Measurements from ENCODE around the gene SESN3.

DNA sequence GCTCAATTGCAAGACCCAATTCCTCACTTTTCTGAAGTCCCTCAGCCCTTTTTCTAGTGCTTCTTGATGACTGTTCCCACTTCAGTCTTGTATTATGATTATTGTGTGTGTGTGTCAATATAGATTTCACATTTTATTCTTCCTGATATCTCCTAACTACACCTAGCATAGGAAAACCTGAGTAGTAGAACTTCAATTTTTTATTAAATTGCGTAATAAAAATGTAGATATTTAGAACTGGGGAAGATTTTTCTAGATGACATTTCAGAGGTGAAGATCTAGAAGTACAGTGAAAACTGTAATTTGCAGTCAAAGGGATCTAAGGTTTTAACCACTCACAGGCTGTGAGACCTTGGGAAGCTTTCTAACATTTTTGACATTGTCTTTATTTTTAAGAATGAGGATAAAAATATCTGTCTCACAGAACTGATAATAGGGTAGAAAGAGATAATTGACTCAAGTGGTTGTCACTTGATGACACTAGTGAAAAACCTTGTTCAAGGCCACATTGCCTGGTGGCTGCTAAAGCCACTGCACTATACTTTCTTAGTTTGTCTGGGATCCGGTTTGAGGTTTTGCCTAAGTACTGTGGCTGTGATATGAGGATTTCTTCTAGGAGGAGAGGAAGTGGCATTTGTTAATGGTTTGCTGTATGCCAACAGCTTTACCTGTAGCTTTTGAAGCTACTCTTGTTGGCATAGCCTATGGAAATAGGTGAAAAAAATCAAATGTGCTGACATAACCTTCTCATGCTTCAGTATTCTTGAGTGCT lies 32.2 kb upstream of the SESN3 start:
- no peak for TF ChIP-seq YY1 (IDR thresholded peaks at IDR 0.05; ENCODE audit: insufficient read depth, insufficient read length)
- no peak for TF ChIP-seq ZNF274 (IDR thresholded peaks at IDR 0.05; ENCODE audit: low read depth, low read length)
